DMS 273 treated with DMSO at 0.1 percent for 48 hours (cell line): ENCODE measurements around the gene SNTA1.
A peak's percentile ranks its signal among the peaks of the same experiment; 100 is the strongest.
"Not testable (repeated sequence)": the region's sequence is repeated elsewhere in the genome, so short reads cannot be mapped to it uniquely, and the experiment has no call there.

Experiments
- DNase-seq: peaks from one replicate; lab custom pipeline; 2025; lab: John Stamatoyannopoulos, UW

The SNTA1 gene

GRCh38 chr20:33393609-33394008, 50.0 kb downstream of the SNTA1 start:
- no peak for DNase-seq

GRCh38 chr20:33391722-33392415, 51.7 kb downstream of the SNTA1 start:
- peak; percentile 72 for DNase-seq

- DNase-seq: not testable (repeated sequence)
These were observed 54.2 kb downstream of the SNTA1 start for GRCh38 chr20:33389326-33389725.

- no peak for DNase-seq
These were observed 55.3 kb downstream of the SNTA1 start for GRCh38 chr20:33388268-33388667.

GRCh38 chr20:33387177-33387576, 56.4 kb downstream of the SNTA1 start:
- DNase-seq: no peak

GRCh38 chr20:33386673-33387072, 56.9 kb downstream of the SNTA1 start:
- no peak for DNase-seq

- no peak for DNase-seq
These were observed 66.2 kb downstream of the SNTA1 start for GRCh38 chr20:33377366-33377765.

GRCh38 chr20:33373735-33374605, 69.6 kb downstream of the SNTA1 start:
- no peak for DNase-seq

GRCh38 chr20:33372993-33373441, 70.5 kb downstream of the SNTA1 start:
- DNase-seq: no peak

- no peak for DNase-seq
These were observed 73.3 kb downstream of the SNTA1 start for GRCh38 chr20:33370291-33370690.

- no peak for DNase-seq
These were observed 80.7 kb downstream of the SNTA1 start for GRCh38 chr20:33362898-33363297.

- no peak for DNase-seq
These were observed 83.9 kb downstream of the SNTA1 start for GRCh38 chr20:33359399-33360261.
